HG03520 (cell line): ENCODE measurements around the gene STMN1.
"Not testable (repeated sequence)": the region's sequence is repeated elsewhere in the genome, so short reads cannot be mapped to it uniquely, and the experiment has no call there.

Experiments used
- ATAC-seq: cut with Tn5 transposase; IDR thresholded peaks from one replicate; pipeline ENCODE4 v1.9.1; 2021; ENCODE audit warnings: mild to moderate bottlenecking, moderate library complexity; ENCODE audit not compliant: unreplicated experiment

Gene STMN1

DNA sequence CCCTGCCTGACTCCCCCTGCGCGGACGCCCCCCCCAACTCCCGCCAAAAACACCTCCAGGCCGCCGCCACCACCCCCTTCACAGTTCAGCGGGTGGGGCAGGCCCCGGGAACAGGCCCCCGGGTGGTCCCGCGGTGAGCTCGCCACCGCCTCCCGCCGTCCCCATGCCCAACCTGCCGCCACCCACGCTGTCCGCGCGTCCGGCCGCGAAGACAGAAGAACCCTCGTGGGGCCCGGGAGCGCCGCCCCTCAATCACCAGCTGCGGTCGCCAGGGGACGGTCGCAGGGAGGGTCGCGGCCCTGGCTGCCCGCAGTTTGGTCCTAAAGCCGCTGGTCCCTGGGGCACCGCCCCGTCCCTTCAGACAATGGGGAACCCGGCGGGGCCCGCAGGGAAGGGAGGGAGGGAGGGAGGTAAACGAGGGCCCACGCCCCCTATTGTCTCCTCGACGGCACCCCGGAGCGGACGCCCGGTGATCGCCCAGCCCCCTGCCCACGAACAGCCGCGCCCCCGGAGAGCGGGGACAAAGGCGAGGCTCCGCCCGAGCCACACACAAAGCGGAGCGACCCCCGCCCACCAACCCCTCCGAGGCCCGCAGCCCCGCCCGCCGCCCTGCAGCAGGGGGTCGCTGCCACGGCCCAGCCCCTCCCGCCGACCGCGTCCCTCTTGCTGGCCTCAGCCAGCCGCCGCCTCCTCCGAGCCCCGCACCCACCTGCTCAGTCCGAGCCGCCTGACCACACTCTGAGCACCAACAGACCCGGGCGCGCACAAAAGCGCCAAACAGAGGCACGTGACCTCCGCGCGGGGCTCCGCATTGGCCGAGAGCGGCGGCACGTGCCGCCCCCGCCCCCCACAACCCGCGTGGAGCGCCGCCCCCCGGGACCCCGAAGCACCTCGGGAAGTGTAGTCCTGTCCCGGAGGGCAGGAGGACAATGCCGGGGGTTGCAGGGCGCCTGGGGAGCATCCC, at the start of gene STMN1:
Gene STMN1, minus strand, starts transcription at position 740 of the 964 bp plus-strand sequence. CDS start 1,743 bp downstream, outside the sequence.
- peak; percentile 62 for ATAC-seq

DNA sequence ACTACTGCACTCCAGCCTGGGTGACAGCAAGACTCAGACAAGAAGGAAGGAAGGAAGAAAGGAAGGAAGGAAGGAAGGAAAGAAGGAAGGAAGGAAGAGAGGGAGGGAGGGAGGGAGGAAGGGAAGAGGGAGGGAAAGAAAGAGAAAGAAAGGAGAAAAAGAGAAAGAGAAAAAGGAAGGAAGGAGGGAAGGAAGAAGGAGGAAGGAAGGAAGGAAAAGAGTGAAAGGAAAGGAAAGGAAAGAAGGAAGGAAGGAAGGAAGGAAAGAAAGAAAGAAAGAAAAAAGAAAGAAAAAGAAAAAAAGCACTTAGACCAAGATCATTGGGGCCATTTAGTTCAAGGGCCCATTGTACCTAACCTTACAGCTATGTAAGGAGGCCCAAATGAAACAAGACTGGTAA, 49.3 kb upstream of the STMN1 start:
- ATAC-seq, result no peak

- no peak for ATAC-seq
Measured at GRCh38 chr1:25954282-25954938, 48.2 kb upstream of the STMN1 start.

DNA sequence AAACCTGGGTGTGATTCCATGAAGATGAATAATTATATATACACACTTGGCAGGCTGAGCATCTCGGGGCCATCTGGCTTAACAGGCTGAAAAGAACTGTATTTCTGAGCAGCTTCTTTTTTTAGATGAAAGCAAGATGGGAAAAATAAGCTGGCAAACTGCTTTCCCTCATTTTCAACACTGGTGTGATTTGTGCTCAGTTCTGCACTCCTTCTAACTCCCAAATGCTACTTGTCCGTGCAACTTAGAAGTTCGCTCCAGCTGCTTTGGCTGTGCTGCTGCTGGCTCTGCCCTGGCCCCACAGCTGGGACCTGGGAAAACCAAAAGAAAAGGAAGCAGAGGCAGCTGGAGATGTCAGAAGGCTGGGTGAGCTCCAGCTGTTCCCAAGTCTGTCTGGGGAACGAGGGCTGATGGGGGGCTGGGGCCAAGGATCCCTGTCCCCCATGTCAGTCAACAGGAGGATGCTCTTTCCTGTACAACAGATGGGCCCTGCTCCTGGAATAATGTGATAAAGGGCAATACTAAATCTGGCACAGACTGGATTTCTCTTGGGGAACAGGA, 46.7 kb upstream of the STMN1 start:
- no peak for ATAC-seq

DNA sequence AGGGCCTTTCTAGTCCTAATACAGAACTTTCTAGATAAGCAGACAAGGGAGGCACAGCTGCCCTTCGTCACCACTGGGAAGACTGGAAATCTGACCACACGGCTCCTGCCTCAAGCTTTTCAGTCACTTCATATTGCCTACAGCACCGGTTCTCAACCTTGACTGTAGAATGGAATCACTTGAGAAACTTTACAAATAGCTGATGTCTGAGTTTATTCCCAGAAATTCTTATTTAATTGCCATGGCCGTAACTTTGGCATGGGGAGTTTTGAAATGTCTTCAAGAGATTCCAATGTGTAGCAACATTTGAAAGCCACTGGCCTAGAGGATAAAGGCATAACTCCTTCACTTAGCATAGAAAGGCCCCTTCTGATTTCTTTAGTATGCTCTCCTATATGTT, 42.4 kb upstream of the STMN1 start:
- ATAC-seq, result no peak

DNA sequence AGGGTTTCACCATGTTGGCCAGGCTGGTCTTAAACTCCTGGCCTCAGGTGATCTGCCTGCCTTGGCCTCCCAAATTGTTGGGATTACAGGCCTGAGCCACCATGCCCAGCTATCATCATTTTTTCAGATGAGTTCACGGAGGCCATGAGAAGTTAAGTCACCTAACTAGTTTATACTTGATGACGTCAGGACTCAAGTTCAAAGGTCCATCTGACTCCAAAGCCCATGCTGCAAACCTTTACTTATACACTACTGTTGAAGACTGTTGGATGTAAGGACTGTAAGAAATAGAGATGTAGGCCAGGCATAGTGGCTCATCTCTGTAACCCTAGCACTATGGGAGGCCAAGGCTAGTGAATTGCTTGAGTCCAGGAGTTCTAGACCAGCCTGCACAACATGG, 40.8 kb upstream of the STMN1 start:
- ATAC-seq, result no peak

GRCh38 chr1:25945761-25946160, 39.5 kb upstream of the STMN1 start:
- no peak for ATAC-seq

GRCh38 chr1:25944986-25945385, 38.8 kb upstream of the STMN1 start:
- no peak for ATAC-seq

DNA sequence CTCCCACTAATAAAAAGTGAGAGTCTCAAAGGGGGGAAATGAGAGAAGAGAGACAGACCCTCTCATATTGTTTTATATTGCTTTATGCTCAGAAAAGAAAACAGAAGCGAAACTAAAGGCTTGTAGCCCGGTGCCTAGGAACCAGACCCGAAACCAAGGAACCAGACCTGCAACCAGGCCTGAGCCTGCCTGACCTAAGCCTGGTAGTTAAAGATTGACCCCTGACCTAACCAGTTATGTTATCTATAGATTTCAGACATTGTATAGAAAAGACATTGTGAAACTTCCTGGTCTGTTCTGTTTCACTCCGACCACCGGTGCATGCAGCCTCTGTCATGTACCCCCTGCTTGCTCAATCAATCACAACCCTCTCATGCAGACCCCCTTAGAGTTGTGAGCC, 37.3 kb upstream of the STMN1 start:
- not testable (repeated sequence) for ATAC-seq

DNA sequence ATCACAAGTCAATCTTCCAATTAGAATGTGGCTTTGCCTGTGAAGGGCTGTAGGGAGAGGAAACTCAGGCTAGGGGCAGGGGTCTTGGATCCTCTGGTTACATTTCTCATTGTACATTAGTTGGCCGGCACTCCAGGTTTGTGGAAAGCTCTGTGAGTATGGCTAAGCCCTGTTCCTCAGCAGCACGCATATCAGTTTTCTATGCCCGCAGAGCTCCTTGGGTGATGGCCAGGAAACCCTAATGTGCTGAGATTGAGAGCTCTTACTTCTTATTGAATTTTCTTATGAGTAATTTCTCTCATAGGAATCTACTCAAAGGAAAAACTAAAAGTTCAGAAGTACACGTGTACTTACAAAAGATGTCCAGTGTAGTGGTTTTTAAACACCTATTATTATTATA, 30.7 kb upstream of the STMN1 start:
- no peak for ATAC-seq

DNA sequence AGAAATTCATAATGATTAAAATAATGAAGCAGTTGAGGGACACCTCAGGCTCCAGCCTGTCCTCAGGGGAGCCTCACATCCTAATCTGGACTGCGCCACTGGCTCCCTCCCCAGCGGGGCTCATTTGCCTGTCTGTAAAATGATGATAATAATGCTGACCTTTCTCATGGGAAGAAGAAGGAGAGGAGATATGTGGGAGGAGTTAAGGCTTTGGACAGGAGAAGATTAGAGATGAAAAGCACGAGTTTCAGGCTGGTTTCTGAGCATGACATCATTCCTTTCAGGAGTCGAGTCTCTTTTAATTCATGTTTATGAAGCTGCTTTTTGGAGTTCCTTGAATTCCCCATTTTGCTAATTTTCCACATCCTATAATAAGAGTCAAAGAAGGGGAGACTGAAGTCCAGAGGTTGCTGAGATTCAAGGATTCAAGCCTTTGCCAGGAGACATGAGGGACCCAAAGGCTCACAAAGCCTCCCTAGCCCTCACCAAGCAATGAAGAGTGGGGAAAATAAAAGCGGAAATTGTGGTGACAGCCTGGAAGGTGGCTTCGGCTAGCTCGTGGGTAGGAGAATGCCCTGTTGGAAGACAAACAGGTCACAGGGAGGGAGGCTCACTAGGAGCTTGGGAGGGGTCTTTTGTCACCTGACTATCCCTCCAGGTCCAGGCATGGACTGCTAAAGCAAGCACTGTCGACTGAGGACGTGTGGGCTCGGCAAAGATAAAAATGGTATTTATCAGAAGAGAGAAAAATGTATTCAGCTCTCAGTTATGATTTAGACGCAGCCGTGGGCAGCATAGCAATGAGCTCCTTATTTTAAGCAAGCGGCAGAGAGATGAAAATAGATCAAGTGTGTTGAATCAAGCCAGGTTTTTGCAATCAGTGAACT, 27.5 kb upstream of the STMN1 start:
- no peak for ATAC-seq

- not testable (repeated sequence) for ATAC-seq
Measured at GRCh38 chr1:25932811-25933400, 26.7 kb upstream of the STMN1 start.

DNA sequence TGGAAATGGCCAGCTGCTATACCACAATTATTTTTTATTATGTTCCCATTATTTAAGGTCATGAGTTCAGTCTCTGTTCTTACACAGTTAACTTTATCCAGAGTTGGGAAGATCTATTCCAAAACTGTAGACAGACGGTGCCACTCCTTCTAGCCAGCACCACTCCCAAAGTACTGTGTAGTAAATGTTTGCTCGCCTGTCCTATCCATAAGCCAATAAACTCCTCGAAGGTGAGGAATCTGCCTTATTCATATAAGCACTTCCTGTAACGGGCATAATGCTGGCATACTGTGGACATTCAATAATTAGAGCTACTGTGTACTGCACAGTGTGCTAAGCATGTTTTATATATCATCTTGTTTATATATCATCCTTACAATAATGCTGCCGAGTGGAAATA, 26.1 kb upstream of the STMN1 start:
- ATAC-seq, result no peak

GRCh38 chr1:25929016-25929415, 22.8 kb upstream of the STMN1 start:
- no peak for ATAC-seq

DNA sequence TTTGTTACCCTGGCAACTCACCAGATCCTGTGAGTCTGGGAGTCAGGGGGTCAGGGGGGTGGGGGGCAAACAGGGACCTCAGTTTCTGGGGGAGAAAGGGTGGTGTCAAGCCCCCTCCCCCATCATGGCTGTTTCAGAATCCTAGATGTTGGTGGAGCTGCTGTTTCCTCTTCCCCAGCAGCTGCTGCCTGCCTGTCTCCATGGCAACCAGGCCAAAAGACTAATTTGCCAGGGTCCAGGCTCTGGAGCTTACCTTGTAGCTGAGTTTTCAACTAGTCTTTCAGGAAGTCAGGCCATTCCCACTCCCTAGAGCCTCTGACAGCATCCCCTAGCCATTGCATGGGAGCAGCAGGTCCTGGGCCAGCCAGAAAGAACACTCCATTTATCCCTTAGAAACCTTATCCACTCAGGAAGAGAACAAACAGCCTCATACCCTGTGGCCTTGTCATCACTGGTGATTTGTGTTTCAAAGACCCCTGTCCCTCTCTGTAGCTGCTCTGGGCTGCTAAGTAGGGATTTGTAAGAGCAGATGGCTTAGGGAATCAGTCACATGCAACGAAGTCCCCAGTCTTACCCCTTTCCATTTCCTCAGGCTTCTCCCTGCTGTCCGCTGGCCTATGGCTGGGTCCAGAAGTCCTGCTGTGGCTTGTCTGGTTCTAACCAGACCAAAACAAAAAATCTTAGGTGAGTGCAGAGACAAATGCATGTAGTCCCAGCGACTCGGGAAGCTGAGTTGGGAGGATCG, 21.5 kb upstream of the STMN1 start:
- ATAC-seq, result no peak

DNA sequence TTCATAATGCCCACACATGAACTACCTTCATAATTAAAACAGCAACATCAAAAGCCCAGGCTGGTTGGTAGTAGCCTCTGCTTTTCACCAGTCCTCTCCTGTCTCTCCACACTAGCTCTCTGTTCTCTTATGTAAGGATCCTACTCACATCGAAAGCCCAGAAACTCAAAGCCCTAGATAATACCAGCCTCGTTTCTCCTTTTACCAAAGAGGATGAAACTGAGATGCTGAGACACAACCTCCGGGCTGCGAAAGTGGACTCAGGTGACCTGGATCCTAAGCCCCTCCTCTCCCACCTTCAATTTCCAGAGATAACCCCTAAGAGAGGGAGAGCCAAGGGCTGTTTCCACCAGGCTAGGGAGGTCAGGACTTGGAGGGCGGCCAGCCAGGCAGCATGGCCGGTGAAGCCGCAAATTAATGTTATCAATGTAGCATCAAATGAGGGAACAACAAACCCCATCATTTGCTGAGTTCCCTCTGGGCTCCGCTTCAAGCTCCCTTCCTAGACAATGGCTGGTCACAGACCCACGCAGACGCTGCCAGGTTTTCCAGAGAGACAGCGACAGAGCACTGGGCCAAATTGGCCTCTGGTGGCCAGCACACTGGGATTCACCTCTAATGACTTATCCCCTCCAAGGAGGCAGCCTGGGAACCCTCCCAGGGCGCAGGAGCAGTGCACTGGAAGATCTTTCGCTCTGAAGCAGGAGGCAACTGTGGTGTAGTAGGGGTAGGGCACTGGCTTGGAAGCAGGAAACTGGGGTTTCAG, 20.7 kb upstream of the STMN1 start:
- no peak for ATAC-seq

GRCh38 chr1:25924454-25924853, 18.2 kb upstream of the STMN1 start:
- no peak for ATAC-seq

DNA sequence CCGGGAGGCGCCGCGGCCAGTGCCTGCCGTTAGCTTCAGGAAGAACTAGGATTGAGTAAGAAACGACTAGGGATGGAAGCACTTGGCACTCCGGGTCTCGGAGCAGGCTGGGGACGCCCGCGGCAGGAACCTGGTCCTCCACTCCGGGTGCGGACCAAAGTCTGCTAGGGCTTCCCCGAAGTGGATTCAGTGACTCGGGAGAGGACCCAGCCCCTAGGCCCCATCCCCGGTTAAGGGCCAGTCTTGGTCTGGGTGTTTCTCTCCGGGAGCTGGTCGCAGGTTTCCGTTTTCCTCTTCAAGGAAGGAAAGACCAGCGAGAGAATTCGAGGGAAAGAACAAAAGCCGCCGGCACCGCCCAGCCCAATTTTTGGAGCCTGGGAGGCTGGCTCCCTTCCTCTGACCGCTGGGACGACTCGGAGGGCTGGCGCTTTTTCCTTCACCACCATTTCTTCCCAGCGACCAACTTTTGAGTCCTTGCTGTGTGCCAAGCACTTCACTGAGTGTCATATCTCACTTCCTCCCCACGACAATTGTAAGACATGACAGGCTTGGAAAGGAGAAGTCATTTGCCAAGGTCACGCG, 16.8 kb upstream of the STMN1 start:
- ATAC-seq, result no peak
